SK-N-SH (cell line): ENCODE results near the gene TMEM39B. TPM values are rescaled to one million over a fixed set of nuclear protein-coding genes. Genes with fewer than 3 reads are reported as not detected.
"Not testable (repeated sequence)": the region's sequence is repeated elsewhere in the genome, so short reads cannot be mapped to it uniquely, and the experiment has no call there.

ENCODE experiments used
- CTCF ChIA-PET: fragments of 300-600, 350-600 bp; formaldehyde crosslinking; extraction: SDS; loops from one replicate; lab custom pipeline; 2021; lab: Yijun Ruan, JAX
- POLR2A ChIA-PET: fragments of 350-600 bp; sonication (Branson Sonifier 250); formaldehyde crosslinking; extraction: SDS; loops from one replicate; lab custom pipeline; 2020; ENCODE audit warnings: antibody characterized with exemption, inconsistent platforms; lab: Yijun Ruan, JAX
- DNase-seq: peaks from one replicate; pipeline ENCODE4 v3.0.0; 2012
- H2AFZ ChIP-seq: fragments of 200-600 bp; sonication (generic); 2 replicates; pipeline ENCODE4 v1.8.1; 2016; ENCODE audit warnings: antibody characterized with exemption, mild to moderate bottlenecking, low read depth
- H3F3A ChIP-seq: fragments of 200-600 bp; sonication (generic); replicated peaks from 2 replicates; pipeline ENCODE3; 2016; ENCODE audit warnings: antibody characterized with exemption, mild to moderate bottlenecking; ENCODE audit not compliant: insufficient read depth
- H3K27ac ChIP-seq, 2 experiments: fragments of 200-500 bp in 1 of 2; fragments of 200-600 bp in 1 of 2; sonication (Bioruptor generic) in 1 of 2; sonication (generic), shearing (Covaris generic) in 1 of 2; 2 replicates each; pipeline versions ENCODE4 v1.5.1 to v1.6.1; 2014 to 2016; ENCODE audit warnings: low read depth in 2 of 2, inconsistent platforms in 1 of 2, low read length in 1 of 2, mild to moderate bottlenecking in 1 of 2, mixed read lengths in 1 of 2
- H3K27me3 ChIP-seq: fragments of 200-600 bp; sonication (generic), shearing (Covaris generic); 2 replicates; pipeline ENCODE4 v1.6.1; 2016; ENCODE audit warnings: mixed run types; ENCODE audit not compliant: insufficient read depth
- H3K36me3 ChIP-seq, 2 experiments: fragments of 200-500 bp in 1 of 2; fragments of 200-600 bp in 1 of 2; sonication (Bioruptor generic) in 1 of 2; sonication (generic) in 1 of 2; replicated peaks in 1 of 2; 2 replicates each; pipeline versions ENCODE3 to v1.5.1; 2014 to 2016; ENCODE audit warnings: low read length in 1 of 2, mild to moderate bottlenecking in 1 of 2; ENCODE audit not compliant: insufficient read depth in 2 of 2, control insufficient read depth in 1 of 2
- H3K4me1 ChIP-seq, 2 experiments: fragments of 200-500 bp in 1 of 2; fragments of 200-600 bp in 1 of 2; sonication (Bioruptor generic) in 1 of 2; sonication (generic), shearing (Covaris generic) in 1 of 2; 2 replicates each; pipeline versions ENCODE4 v1.5.1 to v1.6.1; 2014 to 2016; ENCODE audit warnings: low read depth in 1 of 2, low read length in 1 of 2, mixed run types in 1 of 2; ENCODE audit not compliant: insufficient read depth in 2 of 2, control insufficient read depth in 1 of 2
- H3K4me2 ChIP-seq: fragments of 200-600 bp; sonication (generic), shearing (Covaris generic); 2 replicates; pipeline ENCODE4 v1.6.1; 2017; ENCODE audit warnings: mixed run types
- H3K4me3 ChIP-seq, 2 experiments: fragments of 200-500 bp in 1 of 2; fragments of 200-600 bp in 1 of 2; sonication (Bioruptor generic) in 1 of 2; sonication (generic), shearing (Covaris generic) in 1 of 2; 2 replicates each; pipeline versions ENCODE4 v1.5.1 to v1.8.1; 2014 to 2016; ENCODE audit warnings: low read depth in 2 of 2, inconsistent platforms in 1 of 2, low read length in 1 of 2, mild to moderate bottlenecking in 1 of 2, mixed read lengths in 1 of 2, moderate library complexity in 1 of 2
- H3K79me2 ChIP-seq: fragments of 200-600 bp; sonication (generic); 2 replicates; pipeline ENCODE4 v1.8.1; 2017; ENCODE audit warnings: mild to moderate bottlenecking; ENCODE audit not compliant: insufficient read depth
- H3K9ac ChIP-seq: fragments of 200-600 bp; sonication (generic); 2 replicates; pipeline ENCODE4 v1.6.1; 2017; ENCODE audit warnings: mixed run types
- H3K9me2 ChIP-seq: fragments of 200-600 bp; sonication (generic); 2 replicates; pipeline ENCODE4 v1.6.1; 2017; ENCODE audit warnings: mixed run types
- H3K9me3 ChIP-seq: fragments of 200-600 bp; sonication (generic); 2 replicates; pipeline ENCODE4 v1.6.1; 2017; ENCODE audit warnings: mixed run types, mild to moderate bottlenecking, moderate library complexity
- H4K20me1 ChIP-seq: fragments of 200-600 bp; sonication (generic); 2 replicates; pipeline ENCODE4 v1.6.1; 2017; ENCODE audit warnings: mild to moderate bottlenecking, mixed run types; ENCODE audit not compliant: insufficient read depth
- FOSL2 ChIP-seq: IDR thresholded peaks from 2 replicates; pipeline ENCODE4 v1.4.0; 2012; ENCODE audit warnings: low read depth, mild to moderate bottlenecking, moderate library complexity, borderline replicate concordance
- FOXJ3 ChIP-seq: sonication (generic); formaldehyde crosslinking; IDR thresholded peaks from 2 replicates; pipeline ENCODE4 v1.5.1; 2020; ENCODE audit warnings: mild to moderate bottlenecking, missing genetic modification reagents
- FOXM1 ChIP-seq: IDR thresholded peaks from 2 replicates; pipeline ENCODE4 v1.4.0; 2012; ENCODE audit warnings: low read depth, mild to moderate bottlenecking
- JUND ChIP-seq: IDR thresholded peaks from 2 replicates; pipeline ENCODE4 v1.4.0; 2012
- NRF1 ChIP-seq: IDR thresholded peaks from 2 replicates; pipeline ENCODE4 v1.6.1; 2012; ENCODE audit warnings: low read depth, mild to moderate bottlenecking, low read length
- PBX3 ChIP-seq: IDR thresholded peaks from 2 replicates; pipeline ENCODE4; 2012
- POLR2AphosphoS5 ChIP-seq: IDR thresholded peaks from 2 replicates; pipeline ENCODE4 v1.6.1; 2012; ENCODE audit warnings: low read depth, low read length
- RAD21 ChIP-seq: IDR thresholded peaks from 2 replicates; pipeline ENCODE4 v1.6.1; 2012; ENCODE audit warnings: mild to moderate bottlenecking, low read length
- SIN3A ChIP-seq: IDR thresholded peaks from 2 replicates; pipeline ENCODE4 v1.6.1; 2012; ENCODE audit warnings: low read depth, mild to moderate bottlenecking, low read length, moderate library complexity, borderline replicate concordance
- SMC3 ChIP-seq: IDR thresholded peaks from 2 replicates; pipeline ENCODE4 v1.6.1; 2012; ENCODE audit warnings: low read depth, low read length, improper control_type of control experiment
- USF2 ChIP-seq: fragments of 150-350 bp; IDR thresholded peaks from 2 replicates; pipeline ENCODE4 v1.6.1; 2017; ENCODE audit warnings: antibody characterized with exemption, low read length, low read depth, borderline replicate concordance
- ZBTB33 ChIP-seq: IDR thresholded peaks from 2 replicates; pipeline ENCODE4 v1.4.0; 2012; ENCODE audit warnings: low read depth, borderline replicate concordance
- WGBS: methylation state at CpG from one replicate; pipeline ENCODE4 v1.1.6; 2017; ENCODE audit warnings: low lambda C conversion rate; 5-methylcytosine and 5-hydroxymethylcytosine counted together
- polyA plus RNA-seq, 3 experiments: library from polyadenylated mRNA; depleted of rRNA; stranded (reverse); fragments of >200 nt; gene quantifications; 2 replicates each; pipeline ENCODE4 v1.2.3, GENCODE V29; 2012

TMEM39B gene
- polyA plus RNA-seq, 1 of the 3 experiments (the other 2 are of a cell fraction): 25.1 TPM

- Histone ChIP-seq H3K4me2 (peak overlapping the region; percentile 5; the same call in 1 of the 2 replicates), H2AFZ (no peak overlapping the region), H3K27me3 (no peaks in the 10 kb centered on the region), H3K4me3 (no peak overlapping the region), H3F3A (peaks cover 13% of the 10 kb centered on the region), H4K20me1 (peaks cover 53% of the 10 kb centered on the region), H3K9me2 (no peaks in the 10 kb centered on the region), H3K4me1 (peaks cover 0 to 11% of the 10 kb centered on the region in 2 experiments; a peak in 1 of 4 replicates), H3K27ac (peak overlapping the region in 1 of 2 experiments; percentile 59; a peak in 2 of 4 replicates), H3K9ac (no peak overlapping the region), H3K9me3 (no peaks in the 10 kb centered on the region), H3K36me3 (peaks cover 0 to 9% of the 10 kb centered on the region in 2 experiments), H3K79me2 (peaks cover 93% of the 10 kb centered on the region)
- TF ChIP-seq FOSL2 (peak; percentile 53; the same call in 1 of the 2 replicates), JUND (peak; percentile 42), FOXM1 (no peak)
- DNase-seq: no peak
- ChIA-PET CTCF (no interaction called here), POLR2A (no interaction called here)
- 46% methylated on average over 5 of the region's 5 CpGs for WGBS
These were observed 66.2 kb downstream of the TMEM39B start for GRCh38 chr1:32138965-32139364.

GRCh38 chr1:32142446-32143301, 69.9 kb downstream of the TMEM39B start:
- peak overlapping the region in 1 of 2 experiments; percentile 35; a peak in 2 of 4 replicates for H3K27ac ChIP-seq
- H3F3A ChIP-seq: peaks cover 12% of the 10 kb centered on the region
- no peaks in the 10 kb centered on the region for H3K9me3 ChIP-seq
- no peak overlapping the region for H3K4me2 ChIP-seq
- H3K36me3 ChIP-seq: peaks cover 0 to 20% of the 10 kb centered on the region in 2 experiments
- H3K79me2 ChIP-seq: peaks cover 98% of the 10 kb centered on the region
- CTCF ChIA-PET: interaction anchor here (0.9 to 1.1 kb wide), 2 partner anchors 15 to 106 kb away, joined by 3 read pairs; no protein-coding TSS in a partner anchor
- WGBS: 87% methylated on average over 5 of the region's 6 CpGs
- peaks cover 5% of the 10 kb centered on the region; the same call in 1 of the 2 replicates for H3K9me2 ChIP-seq
- peaks cover 0 to 11% of the 10 kb centered on the region in 2 experiments; a peak in 1 of 4 replicates for H3K4me1 ChIP-seq
- POLR2A ChIA-PET: no interaction called here
- peak; percentile 16 for DNase-seq
- H3K27me3 ChIP-seq: no peaks in the 10 kb centered on the region
- H3K4me3 ChIP-seq: no peak overlapping the region
- H2AFZ ChIP-seq: no peak overlapping the region
- H4K20me1 ChIP-seq: peaks cover 54% of the 10 kb centered on the region
- TF ChIP-seq USF2 (no peak), ZBTB33 (no peak), FOXJ3 (no peak), SIN3A (no peak), SMC3 (no peak), POLR2AphosphoS5 (no peak), RAD21 (no peak), PBX3 (no peak), NRF1 (no peak)
- H3K9ac ChIP-seq: no peak overlapping the region

GRCh38 chr1:32143302-32143695, 70.6 kb downstream of the TMEM39B start:
- Histone ChIP-seq H3K4me1 (peaks cover 0 to 11% of the 10 kb centered on the region in 2 experiments; a peak in 1 of 4 replicates), H3K79me2 (peaks cover 98% of the 10 kb centered on the region), H4K20me1 (peaks cover 51% of the 10 kb centered on the region), H3K27ac (peak overlapping the region in 1 of 2 experiments; percentile 35; a peak in 1 of 4 replicates), H3K36me3 (peaks cover 0 to 26% of the 10 kb centered on the region in 2 experiments), H3F3A (peaks cover 12% of the 10 kb centered on the region)
- H3K27me3 ChIP-seq, H3K4me2 ChIP-seq, H3K4me3 ChIP-seq, H2AFZ ChIP-seq, POLR2A ChIA-PET, DNase-seq, H3K9me3 ChIP-seq, H3K9me2 ChIP-seq, H3K9ac ChIP-seq: not testable (repeated sequence)
- CTCF ChIA-PET: interaction anchor here (0.9 kb wide), 1 partner anchor 105 kb away, joined by 3 read pairs; no protein-coding TSS in a partner anchor
- WGBS: 97% methylated on average over 4 of the region's 4 CpGs
